ENCODE data around the gene FOXN3. TPM values are rescaled to one million over a fixed set of nuclear protein-coding genes. Genes with fewer than 3 reads are reported as not detected.

FOXN3 gene, protein sequence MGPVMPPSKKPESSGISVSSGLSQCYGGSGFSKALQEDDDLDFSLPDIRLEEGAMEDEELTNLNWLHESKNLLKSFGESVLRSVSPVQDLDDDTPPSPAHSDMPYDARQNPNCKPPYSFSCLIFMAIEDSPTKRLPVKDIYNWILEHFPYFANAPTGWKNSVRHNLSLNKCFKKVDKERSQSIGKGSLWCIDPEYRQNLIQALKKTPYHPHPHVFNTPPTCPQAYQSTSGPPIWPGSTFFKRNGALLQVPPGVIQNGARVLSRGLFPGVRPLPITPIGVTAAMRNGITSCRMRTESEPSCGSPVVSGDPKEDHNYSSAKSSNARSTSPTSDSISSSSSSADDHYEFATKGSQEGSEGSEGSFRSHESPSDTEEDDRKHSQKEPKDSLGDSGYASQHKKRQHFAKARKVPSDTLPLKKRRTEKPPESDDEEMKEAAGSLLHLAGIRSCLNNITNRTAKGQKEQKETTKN
- 57.0 TPM for total RNA-seq (2013)
- 10 to 100 TPM; 38.7 to 57.4 (median 42.0) TPM for polyA plus RNA-seq
- 57.2 and 77.1 TPM in 2 replicates for polyA minus RNA-seq
- 26.7 to 237 (median 160) reads per million in 11 experiments for total RNA-seq

DNA sequence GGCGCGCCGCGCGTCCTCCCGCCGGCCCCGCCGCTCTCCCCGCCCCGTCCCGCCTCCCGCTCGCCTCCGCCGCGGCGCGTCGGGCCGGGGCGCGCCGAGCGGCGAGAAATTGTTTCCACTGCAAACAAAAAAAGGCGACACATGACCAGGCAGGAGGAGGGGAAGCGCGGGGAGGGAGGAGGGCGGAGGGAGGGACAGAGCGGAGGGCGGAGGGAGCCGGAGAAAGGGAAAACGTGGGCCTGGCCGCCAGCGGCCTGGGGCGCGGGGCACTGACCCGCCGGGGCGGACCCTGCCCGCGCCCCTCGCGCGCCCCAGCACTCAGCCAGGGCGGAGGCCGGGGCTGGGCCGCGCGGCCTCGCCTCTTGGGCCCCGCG is at the start of gene FOXN3:
TSS of gene FOXN3 (minus strand) at position 143 of the 374 bp plus-strand sequence. CDS start 4,757 bp downstream, outside the sequence.
- TF ChIP-seq, protein P1, sequence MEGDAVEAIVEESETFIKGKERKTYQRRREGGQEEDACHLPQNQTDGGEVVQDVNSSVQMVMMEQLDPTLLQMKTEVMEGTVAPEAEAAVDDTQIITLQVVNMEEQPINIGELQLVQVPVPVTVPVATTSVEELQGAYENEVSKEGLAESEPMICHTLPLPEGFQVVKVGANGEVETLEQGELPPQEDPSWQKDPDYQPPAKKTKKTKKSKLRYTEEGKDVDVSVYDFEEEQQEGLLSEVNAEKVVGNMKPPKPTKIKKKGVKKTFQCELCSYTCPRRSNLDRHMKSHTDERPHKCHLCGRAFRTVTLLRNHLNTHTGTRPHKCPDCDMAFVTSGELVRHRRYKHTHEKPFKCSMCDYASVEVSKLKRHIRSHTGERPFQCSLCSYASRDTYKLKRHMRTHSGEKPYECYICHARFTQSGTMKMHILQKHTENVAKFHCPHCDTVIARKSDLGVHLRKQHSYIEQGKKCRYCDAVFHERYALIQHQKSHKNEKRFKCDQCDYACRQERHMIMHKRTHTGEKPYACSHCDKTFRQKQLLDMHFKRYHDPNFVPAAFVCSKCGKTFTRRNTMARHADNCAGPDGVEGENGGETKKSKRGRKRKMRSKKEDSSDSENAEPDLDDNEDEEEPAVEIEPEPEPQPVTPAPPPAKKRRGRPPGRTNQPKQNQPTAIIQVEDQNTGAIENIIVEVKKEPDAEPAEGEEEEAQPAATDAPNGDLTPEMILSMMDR (IDR thresholded peaks at IDR 0.05): no peak

DNA sequence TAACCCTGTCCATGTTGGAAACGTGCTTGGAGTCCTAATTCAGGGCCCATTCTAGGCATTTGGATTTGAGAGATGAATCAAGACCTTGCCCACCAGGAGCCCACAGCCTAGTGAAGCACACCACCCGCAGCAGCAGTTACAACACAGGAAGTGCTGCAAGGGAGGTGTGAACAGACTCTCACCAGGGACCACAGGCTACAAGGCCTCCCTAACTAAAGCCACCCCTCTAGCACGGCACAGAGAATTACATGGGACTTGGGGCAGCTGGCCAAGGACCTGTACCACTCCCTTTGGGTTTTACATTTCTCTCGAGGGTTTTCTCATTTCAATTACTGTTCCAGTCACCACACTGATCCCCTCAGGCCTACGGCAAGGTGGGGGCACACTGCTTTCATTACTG is 49.5 kb upstream of the FOXN3 start:
- H3K4me2 ChIP-seq (replicated peaks; ENCODE audit: extremely low read depth, low read length, poor library complexity, severe bottlenecking): no peak overlapping the region
- H3K9ac ChIP-seq (ENCODE audit: insufficient read depth, low read length, poor library complexity, severe bottlenecking): no peak overlapping the region
- Mint-ChIP-seq H3K27me3 (ENCODE audit: low read depth in 3 of 3) (peaks cover 0 to 5% (median 2%) of the 10 kb centered on the region in 3 donors), H3K4me3 (peak overlapping the region in 1 of 2 donors; percentile 66), H3K36me3 (peaks cover 21 to 29% of the 10 kb centered on the region in 2 donors), H3K9me3 (peaks cover 10 to 14% (median 13%) of the 10 kb centered on the region in 7 donors), H3K4me1 (peaks cover 86% of the 10 kb centered on the region), H3K27ac (peak overlapping the region; percentile 79 to 94 (median 84))
- H3K27me3 ChIP-seq (ENCODE audit: control insufficient read depth in 2 of 2, insufficient read depth in 2 of 2, low read length in 2 of 2): no peaks in the 10 kb centered on the region
- TF ChIP-seq, protein P1 (IDR thresholded peaks at IDR 0.05): no peak
- DNase-seq: peak in 2 of 3 donors; percentile 50 to 62
- peaks cover 88% of the 10 kb centered on the region for H3K79me2 ChIP-seq (ENCODE audit: insufficient read depth, low read length)
- 32% methylated on average over 2 of the region's 5 CpGs for WGBS (ENCODE audit: insufficient coverage)
- intact Hi-C loops (cut with micrococcal nuclease): no loop called here
- peaks cover 0 to 9% of the 10 kb centered on the region in 2 donors for H3K9me3 ChIP-seq (replicated peaks in 1 of 2; ENCODE audit: control insufficient read depth in 1 of 2, insufficient read depth in 1 of 2, low read length in 2 of 2)
- H4K20me1 ChIP-seq (ENCODE audit: insufficient read depth, low read length): no peaks in the 10 kb centered on the region
- no peak overlapping the region for H3K4me3 ChIP-seq (replicated peaks in 1 of 3; ENCODE audit: low read depth in 2 of 3, low read length in 3 of 3)
- peak overlapping the region; percentile 61 to 69 for H3K27ac ChIP-seq (ENCODE audit: low read depth in 1 of 2, low read length in 2 of 2)
- peaks cover 83 to 89% of the 10 kb centered on the region in 2 donors for H3K4me1 ChIP-seq (ENCODE audit: control insufficient read depth in 1 of 2, insufficient read depth in 2 of 2, low read length in 2 of 2)
- H3K36me3 ChIP-seq (replicated peaks in 1 of 2; ENCODE audit: control insufficient read depth in 1 of 2, insufficient read depth in 2 of 2, low read length in 2 of 2): no peaks in the 10 kb centered on the region
- H2AFZ ChIP-seq (ENCODE audit: insufficient read depth, low read depth, low read length, poor library complexity, severe bottlenecking): peak overlapping the region; percentile 2

More for the DNA sequence above, at the start of gene FOXN3:
- Mint-ChIP-seq H3K4me1 (peaks cover 51% of the 10 kb centered on the region), H3K27me3 (ENCODE audit: low read depth in 3 of 3) (peaks cover 0 to 2% (median 0%) of the 10 kb centered on the region in 3 donors), H3K27ac (peak within 1 kb of the TSS; percentile 89 to 97 (median 95)), H3K9me3 (no peaks in the 10 kb centered on the region), H3K4me3 (peak within 1 kb of the TSS; percentile 92 to 94), H3K36me3 (peaks cover 16 to 20% of the 10 kb centered on the region in 2 donors)
- Histone ChIP-seq H3K79me2 (ENCODE audit: insufficient read depth, low read length) (peaks cover 82% of the 10 kb centered on the region), H3K4me3 (replicated peaks in 1 of 3; ENCODE audit: low read depth in 2 of 3, low read length in 3 of 3) (peak within 1 kb of the TSS; percentile 89 to 95 (median 94)), H3K9me3 (replicated peaks in 1 of 2; ENCODE audit: control insufficient read depth in 1 of 2, insufficient read depth in 1 of 2, low read length in 2 of 2) (no peaks in the 10 kb centered on the region), H3K9ac (ENCODE audit: insufficient read depth, low read length, poor library complexity, severe bottlenecking) (peak within 1 kb of the TSS; percentile 87), H2AFZ (ENCODE audit: insufficient read depth, low read depth, low read length, poor library complexity, severe bottlenecking) (peak within 1 kb of the TSS; percentile 90), H3K36me3 (replicated peaks in 1 of 2; ENCODE audit: control insufficient read depth in 1 of 2, insufficient read depth in 2 of 2, low read length in 2 of 2) (peaks cover 5 to 10% of the 10 kb centered on the region in 2 donors), H3K27me3 (ENCODE audit: control insufficient read depth in 2 of 2, insufficient read depth in 2 of 2, low read length in 2 of 2) (no peaks in the 10 kb centered on the region), H3K4me2 (replicated peaks; ENCODE audit: extremely low read depth, low read length, poor library complexity, severe bottlenecking) (peak within 1 kb of the TSS; percentile 93), H3K27ac (ENCODE audit: low read depth in 1 of 2, low read length in 2 of 2) (peak within 1 kb of the TSS; percentile 85 to 92), H3K4me1 (ENCODE audit: control insufficient read depth in 1 of 2, insufficient read depth in 2 of 2, low read length in 2 of 2) (peaks cover 37 to 54% of the 10 kb centered on the region in 2 donors), H4K20me1 (ENCODE audit: insufficient read depth, low read length) (peaks cover 33% of the 10 kb centered on the region)
- WGBS (ENCODE audit: insufficient coverage): 0% methylated on average over 48 of the region's 54 CpGs
- peak; percentile 82 to 94 (median 86) for DNase-seq
- intact Hi-C loops (cut with micrococcal nuclease): loop anchor here (5.0 to 10.0 kb wide), 9 partner anchors 40 to 538 kb away; partner anchors contain the start of genes EFCAB11 (in 1 of the 2) and TDP1 (in 1 of the 2)

All from CD14-positive monocyte (primary cell).